PFSK-1 (cell line): Measurements from ENCODE around the gene DRAM1.

Source experiments
- POLR2AphosphoS5 ChIP-seq: IDR thresholded peaks from 2 replicates; pipeline ENCODE4 v1.6.1; 2012; ENCODE audit warnings: low read depth, mild to moderate bottlenecking, control low read depth, low read length, moderate library complexity
- TAF1 ChIP-seq: IDR thresholded peaks from 2 replicates; pipeline ENCODE4 v1.6.1; 2012; ENCODE audit warnings: low read length, control low read depth, borderline replicate concordance; ENCODE audit not compliant: insufficient read depth

GRCh38 chr12:101959607-101960006, 82.2 kb downstream of the DRAM1 start:
- TF ChIP-seq TAF1 (no peak), POLR2AphosphoS5 (no peak)
